Astrocyte (in vitro differentiated cells and primary cell): Measurements from ENCODE around the gene SFT2D2. TPM values are rescaled to one million over a fixed set of nuclear protein-coding genes. Genes with fewer than 3 reads are reported as not detected.

Experiments
- DNase-seq: peaks from one replicate; pipeline ENCODE4 v3.0.0-alpha.2; 2010; ENCODE audit warnings: low read depth
- FAIRE-seq: peaks from 2 replicates; lab custom pipeline; 2011; peaks lifted over from hg19 to GRCh38; lab: Jason Lieb, UNC
- H2AFZ ChIP-seq: 2 replicates; pipeline ENCODE4 v1.6.0; 2012; ENCODE audit warnings: low read depth, low read length, inconsistent platforms
- H3K27ac ChIP-seq: 2 replicates; pipeline ENCODE4 v1.5.1; 2011; ENCODE audit warnings: low read depth, low read length, inconsistent platforms
- H3K27me3 ChIP-seq: 2 replicates; pipeline ENCODE4 v1.6.0; 2011; ENCODE audit warnings: low read length, inconsistent platforms; ENCODE audit not compliant: insufficient read depth
- H3K36me3 ChIP-seq: 2 replicates; pipeline ENCODE4 v1.5.1; 2011; ENCODE audit warnings: low read length, inconsistent platforms; ENCODE audit not compliant: insufficient read depth
- H3K4me1 ChIP-seq: 2 replicates; pipeline ENCODE4 v1.5.1; 2011; ENCODE audit warnings: low read length, inconsistent platforms; ENCODE audit not compliant: insufficient read depth
- H3K4me2 ChIP-seq: 2 replicates; pipeline ENCODE4 v1.6.0; 2012; ENCODE audit warnings: low read length, inconsistent platforms
- H3K4me3 ChIP-seq: 2 replicates; pipeline ENCODE4 v1.5.1; 2011; ENCODE audit warnings: low read depth, mild to moderate bottlenecking, low read length, inconsistent platforms; ENCODE audit not compliant: insufficient read depth
- H3K79me2 ChIP-seq: 2 replicates; pipeline ENCODE4 v1.6.0; 2012; ENCODE audit warnings: mild to moderate bottlenecking, low read length, inconsistent platforms; ENCODE audit not compliant: insufficient read depth
- H3K9ac ChIP-seq: 2 replicates; pipeline ENCODE4 v1.6.0; 2012; ENCODE audit warnings: mild to moderate bottlenecking, low read length, inconsistent platforms
- H3K9me3 ChIP-seq: 2 replicates; pipeline ENCODE4 v1.5.1; 2012; ENCODE audit warnings: low read depth, mild to moderate bottlenecking, low read length, inconsistent platforms; ENCODE audit not compliant: insufficient read depth
- H4K20me1 ChIP-seq: 2 replicates; pipeline ENCODE4 v1.6.0; 2012; ENCODE audit warnings: low read length, inconsistent platforms; ENCODE audit not compliant: insufficient read depth
- H3K27ac Mint-ChIP-seq: one replicate; pipeline ENCODE4 v1.8.0; 2021; ENCODE audit warnings: mild to moderate bottlenecking, mixed read lengths; ENCODE audit not compliant: unreplicated experiment
- H3K27me3 Mint-ChIP-seq: one replicate; pipeline ENCODE4 v1.8.0; 2021; ENCODE audit warnings: low read depth, mixed read lengths; ENCODE audit not compliant: unreplicated experiment
- H3K36me3 Mint-ChIP-seq: one replicate; pipeline ENCODE4 v1.8.0; 2021; ENCODE audit warnings: low read depth, mixed read lengths; ENCODE audit not compliant: unreplicated experiment
- H3K4me1 Mint-ChIP-seq: one replicate; pipeline ENCODE4 v1.8.0; 2021; ENCODE audit warnings: low read depth, mixed read lengths; ENCODE audit not compliant: unreplicated experiment
- H3K4me3 Mint-ChIP-seq: one replicate; pipeline ENCODE4 v1.8.0; 2021; ENCODE audit warnings: mild to moderate bottlenecking, moderate library complexity, mixed read lengths; ENCODE audit not compliant: unreplicated experiment
- H3K9me3 Mint-ChIP-seq: one replicate; pipeline ENCODE4 v1.8.0; 2021; ENCODE audit warnings: mild to moderate bottlenecking, mixed read lengths; ENCODE audit not compliant: unreplicated experiment
- EZH2 ChIP-seq: IDR thresholded peaks from 2 replicates; pipeline ENCODE4 v1.6.1; 2012; ENCODE audit warnings: mild to moderate bottlenecking, low read length, inconsistent platforms; ENCODE audit not compliant: insufficient read depth
- total RNA-seq: library from RNA; stranded (reverse); gene quantifications from 2 replicates; pipeline ENCODE4 v1.2.1, GENCODE V29; 2021
- TF ChIP-seq, protein P1 (sequence below): IDR thresholded peaks from 2 replicates; pipeline ENCODE4 v1.5.1; 2011; ENCODE audit warnings: low read depth, mild to moderate bottlenecking, inconsistent platforms, low read length, moderate library complexity; ENCODE audit not compliant: insufficient read depth

Gene SFT2D2
- total RNA-seq, 1 donor from 2014 or later, result 73.4 TPM

DNA sequence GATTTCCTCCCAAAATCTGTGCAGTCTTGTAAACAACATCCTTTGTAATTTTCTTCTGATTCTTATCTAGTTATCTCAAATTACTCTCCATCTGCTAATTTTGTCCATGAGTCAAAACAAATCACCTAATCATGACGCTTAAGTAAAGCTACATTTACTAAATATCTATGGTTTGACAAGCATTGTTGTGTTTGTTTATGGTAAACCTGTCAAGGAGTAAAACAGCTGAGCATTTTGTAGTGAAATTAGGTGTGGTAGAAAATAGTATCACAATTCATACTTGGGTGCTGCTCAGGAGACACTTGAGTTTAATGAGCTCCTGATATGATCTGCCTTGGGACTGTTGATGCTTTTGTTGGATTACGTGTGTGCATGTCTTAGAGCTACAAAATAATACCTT, 35.4 kb upstream of the SFT2D2 start:
- H3K4me1 Mint-ChIP-seq, result no peaks in the 10 kb centered on the region
- no peak for TF ChIP-seq EZH2
- TF ChIP-seq, protein P1, sequence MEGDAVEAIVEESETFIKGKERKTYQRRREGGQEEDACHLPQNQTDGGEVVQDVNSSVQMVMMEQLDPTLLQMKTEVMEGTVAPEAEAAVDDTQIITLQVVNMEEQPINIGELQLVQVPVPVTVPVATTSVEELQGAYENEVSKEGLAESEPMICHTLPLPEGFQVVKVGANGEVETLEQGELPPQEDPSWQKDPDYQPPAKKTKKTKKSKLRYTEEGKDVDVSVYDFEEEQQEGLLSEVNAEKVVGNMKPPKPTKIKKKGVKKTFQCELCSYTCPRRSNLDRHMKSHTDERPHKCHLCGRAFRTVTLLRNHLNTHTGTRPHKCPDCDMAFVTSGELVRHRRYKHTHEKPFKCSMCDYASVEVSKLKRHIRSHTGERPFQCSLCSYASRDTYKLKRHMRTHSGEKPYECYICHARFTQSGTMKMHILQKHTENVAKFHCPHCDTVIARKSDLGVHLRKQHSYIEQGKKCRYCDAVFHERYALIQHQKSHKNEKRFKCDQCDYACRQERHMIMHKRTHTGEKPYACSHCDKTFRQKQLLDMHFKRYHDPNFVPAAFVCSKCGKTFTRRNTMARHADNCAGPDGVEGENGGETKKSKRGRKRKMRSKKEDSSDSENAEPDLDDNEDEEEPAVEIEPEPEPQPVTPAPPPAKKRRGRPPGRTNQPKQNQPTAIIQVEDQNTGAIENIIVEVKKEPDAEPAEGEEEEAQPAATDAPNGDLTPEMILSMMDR, result no peak
- Histone ChIP-seq H3K9me3 (no peaks in the 10 kb centered on the region), H2AFZ (no peak overlapping the region), H3K27ac (no peak overlapping the region), H3K27me3 (no peaks in the 10 kb centered on the region), H3K79me2 (peaks cover 7% of the 10 kb centered on the region), H3K4me3 (no peak overlapping the region), H4K20me1 (peaks cover 8% of the 10 kb centered on the region), H3K4me2 (no peak overlapping the region), H3K4me1 (no peaks in the 10 kb centered on the region), H3K9ac (no peak overlapping the region), H3K36me3 (peaks cover 11% of the 10 kb centered on the region)
- H3K27ac Mint-ChIP-seq, result no peak overlapping the region
- no peaks in the 10 kb centered on the region for H3K9me3 Mint-ChIP-seq
- H3K27me3 Mint-ChIP-seq, result no peaks in the 10 kb centered on the region
- H3K36me3 Mint-ChIP-seq, result peaks cover 2% of the 10 kb centered on the region
- H3K4me3 Mint-ChIP-seq, result no peak overlapping the region
- DNase-seq (no peak), FAIRE-seq (no peak)

GRCh38 chr1:168195199-168196135, 30.3 kb upstream of the SFT2D2 start:
- Histone ChIP-seq H3K9ac (no peak overlapping the region), H3K4me3 (no peak overlapping the region), H3K4me1 (no peaks in the 10 kb centered on the region), H3K9me3 (no peaks in the 10 kb centered on the region), H3K79me2 (no peaks in the 10 kb centered on the region), H3K27me3 (no peaks in the 10 kb centered on the region), H3K4me2 (no peak overlapping the region), H3K27ac (no peak overlapping the region), H2AFZ (no peak overlapping the region), H3K36me3 (peaks cover 17% of the 10 kb centered on the region), H4K20me1 (no peaks in the 10 kb centered on the region)
- peaks cover 3% of the 10 kb centered on the region for H3K4me1 Mint-ChIP-seq
- peaks cover 8% of the 10 kb centered on the region for H3K36me3 Mint-ChIP-seq
- TF ChIP-seq, protein P1, result no peak
- no peak for TF ChIP-seq EZH2
- peak; percentile 42 for DNase-seq
- H3K27me3 Mint-ChIP-seq, result no peaks in the 10 kb centered on the region
- no peak for FAIRE-seq
- no peaks in the 10 kb centered on the region for H3K9me3 Mint-ChIP-seq
- no peak overlapping the region for H3K4me3 Mint-ChIP-seq
- no peak overlapping the region for H3K27ac Mint-ChIP-seq

DNA sequence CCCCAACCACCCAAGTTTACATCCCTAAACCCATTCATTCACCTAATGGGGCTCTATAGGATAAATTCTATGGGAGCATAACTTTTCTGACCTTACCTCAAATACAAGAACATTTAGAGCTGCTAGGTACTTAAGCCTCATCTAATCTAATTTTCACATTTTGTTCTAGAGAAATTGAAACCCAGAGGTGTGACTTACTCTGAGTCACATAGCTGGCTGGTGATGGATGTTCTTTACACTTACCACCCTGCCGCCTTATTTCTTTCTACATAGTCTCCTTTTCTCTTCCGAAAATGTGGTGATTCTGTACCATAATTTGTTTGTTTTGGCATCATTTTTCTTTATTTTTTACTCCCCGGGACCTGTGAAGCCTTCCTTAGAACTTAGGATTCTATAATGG, 26.7 kb upstream of the SFT2D2 start:
- H3K36me3 ChIP-seq, result peaks cover 11% of the 10 kb centered on the region
- FAIRE-seq (no peak), DNase-seq (no peak)
- no peak overlapping the region for H3K9ac ChIP-seq
- peaks cover 5% of the 10 kb centered on the region for H3K4me1 ChIP-seq
- Mint-ChIP-seq H3K36me3 (peaks cover 6% of the 10 kb centered on the region), H3K4me1 (peaks cover 15% of the 10 kb centered on the region), H3K4me3 (no peak overlapping the region), H3K9me3 (no peaks in the 10 kb centered on the region), H3K27ac (no peak overlapping the region), H3K27me3 (no peaks in the 10 kb centered on the region)
- H3K79me2 ChIP-seq, result no peaks in the 10 kb centered on the region
- no peaks in the 10 kb centered on the region for H3K27me3 ChIP-seq
- H3K4me3 ChIP-seq, result no peak overlapping the region
- no peak overlapping the region for H2AFZ ChIP-seq
- TF ChIP-seq, protein P1, result no peak
- H3K27ac ChIP-seq, result no peak overlapping the region
- no peaks in the 10 kb centered on the region for H3K9me3 ChIP-seq
- H3K4me2 ChIP-seq, result no peak overlapping the region
- no peaks in the 10 kb centered on the region for H4K20me1 ChIP-seq
